Neural progenitor cell (in vitro differentiated cells): ENCODE data around the gene CELSR2. TPM values are rescaled to one million over a fixed set of nuclear protein-coding genes. Genes with fewer than 3 reads are reported as not detected.
A peak's percentile ranks its signal among the peaks of the same experiment; 100 is the strongest.

ENCODE experiments used
- DNase-seq: peaks from one replicate; pipeline ENCODE4 v3.0.0-alpha.2; 2016; ENCODE audit warnings: low spot score
- H2AFZ ChIP-seq: fragments of 200-600 bp; sonication (generic); replicated peaks from 2 replicates; pipeline ENCODE4 v1.6.1; 2016; ENCODE audit warnings: antibody characterized with exemption
- H3F3A ChIP-seq: fragments of 200-600 bp; sonication (generic); 2 replicates; pipeline ENCODE4 v1.6.1; 2016; ENCODE audit warnings: antibody characterized with exemption, low read depth
- H3K27ac ChIP-seq: fragments of 200-600 bp; sonication (generic); 2 replicates; pipeline ENCODE4 v1.5.1; 2016; ENCODE audit warnings: mild to moderate bottlenecking
- H3K27me3 ChIP-seq: fragments of 200-600 bp; sonication (generic); 2 replicates; pipeline ENCODE4 v1.6.1; 2016; ENCODE audit warnings: mild to moderate bottlenecking, moderate library complexity
- H3K36me3 ChIP-seq: fragments of 200-600 bp; sonication (generic); 2 replicates; pipeline ENCODE4 v1.5.1; 2016
- H3K4me1 ChIP-seq: fragments of 200-600 bp; sonication (generic); 2 replicates; pipeline ENCODE4 v1.6.1; 2016; ENCODE audit warnings: mixed run types
- H3K4me2 ChIP-seq: fragments of 200-600 bp; sonication (generic); 2 replicates; pipeline ENCODE4 v1.6.1; 2016
- H3K4me3 ChIP-seq: fragments of 200-600 bp; sonication (generic); 2 replicates; pipeline ENCODE4 v1.5.1; 2016
- H3K79me2 ChIP-seq: fragments of 200-600 bp; sonication (generic); 2 replicates; pipeline ENCODE4 v1.6.1; 2016; ENCODE audit warnings: low read depth
- H3K9ac ChIP-seq: fragments of 200-600 bp; sonication (generic); 2 replicates; pipeline ENCODE4 v1.6.1; 2016
- H3K9me3 ChIP-seq: fragments of 200-600 bp; sonication (generic); 2 replicates; pipeline ENCODE4 v1.5.1; 2016; ENCODE audit warnings: low read depth
- H4K20me1 ChIP-seq: fragments of 200-600 bp; sonication (generic); 2 replicates; pipeline ENCODE4 v1.6.1; 2016; ENCODE audit warnings: low read depth
- H3K27ac Mint-ChIP-seq: 3 replicates; pipeline ENCODE4 v1.8.0; 2021; ENCODE audit warnings: mixed read lengths
- H3K27me3 Mint-ChIP-seq: 2 replicates; pipeline ENCODE4 v1.8.0; 2022; ENCODE audit warnings: low read depth, mild to moderate bottlenecking, inconsistent platforms, moderate library complexity, mixed read lengths; ENCODE audit not compliant: insufficient read depth
- H3K36me3 Mint-ChIP-seq: 3 replicates; pipeline ENCODE4 v1.8.0; 2021; ENCODE audit warnings: mixed read lengths
- H3K4me1 Mint-ChIP-seq: 3 replicates; pipeline ENCODE4 v1.8.0; 2021; ENCODE audit warnings: mixed read lengths
- H3K4me3 Mint-ChIP-seq: 3 replicates; pipeline ENCODE4 v1.8.0; 2021; ENCODE audit warnings: mild to moderate bottlenecking, moderate library complexity, mixed read lengths
- H3K9me3 Mint-ChIP-seq: 3 replicates; pipeline ENCODE4 v1.8.0; 2020; ENCODE audit warnings: mixed read lengths
- EZH2 ChIP-seq: fragments of 200-600 bp; sonication (generic); IDR thresholded peaks from 2 replicates; pipeline ENCODE4 v1.6.1; 2017; ENCODE audit warnings: antibody characterized with exemption, mild to moderate bottlenecking, moderate library complexity
- EZH2phosphoT487 ChIP-seq: fragments of 200-600 bp; sonication (generic); IDR thresholded peaks from 2 replicates; pipeline ENCODE4 v1.6.1; 2017; ENCODE audit warnings: antibody characterized with exemption
- total RNA-seq: library from RNA; depleted of rRNA; stranded (reverse); fragments of >200 nt; gene quantifications from 2 replicates; pipeline ENCODE4 v1.2.3, GENCODE V29; 2015; ENCODE audit warnings: low replicate concordance
- TF ChIP-seq, protein P1 (sequence below): fragments of 200-600 bp; sonication (generic); IDR thresholded peaks from 2 replicates; pipeline ENCODE4 v1.5.1; 2017; ENCODE audit warnings: antibody characterized with exemption, mild to moderate bottlenecking

CELSR2 gene
- total RNA-seq, 1 donor from 2014 or later = 11.1 TPM

DNA sequence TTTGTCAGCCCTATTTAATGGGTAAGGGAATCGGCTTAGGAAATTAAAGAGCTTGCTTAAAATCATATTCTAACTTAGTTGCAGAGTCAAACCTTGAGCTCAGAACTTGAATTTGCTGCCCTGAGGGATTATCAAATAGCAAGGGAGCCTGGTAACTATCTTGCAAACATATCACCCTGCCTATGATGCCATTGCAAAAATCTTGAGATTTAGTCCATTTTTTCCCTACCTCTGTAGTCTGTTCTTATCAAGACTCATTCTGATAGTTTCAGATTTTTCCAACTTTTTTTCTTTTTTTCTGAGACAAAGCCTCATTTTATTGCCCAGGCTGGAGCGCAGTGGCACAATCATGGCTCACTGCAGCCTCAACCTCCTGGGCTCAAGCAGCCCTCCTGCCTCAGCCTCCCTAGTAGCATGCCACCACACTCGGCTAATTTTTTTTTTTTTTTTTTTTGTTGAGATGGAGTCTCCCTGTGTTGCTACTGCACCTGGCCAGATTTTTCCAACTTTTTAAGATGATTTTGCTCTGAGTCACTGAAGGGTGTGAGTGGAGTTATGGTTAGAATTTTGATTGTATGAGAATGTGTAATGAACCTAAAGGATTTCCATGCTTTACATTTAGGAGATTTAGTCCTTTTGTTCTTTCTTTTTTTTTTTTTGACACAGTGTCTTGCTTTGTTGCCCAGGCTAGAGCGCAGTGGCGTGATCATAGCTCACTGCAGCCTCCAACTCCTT is 23.5 kb upstream of the CELSR2 start:
- Histone ChIP-seq H3K4me1 (peaks cover 33% of the 10 kb centered on the region), H3K4me3 (no peak overlapping the region), H3K4me2 (no peak overlapping the region), H3K36me3 (peaks cover 5% of the 10 kb centered on the region), H3F3A (peaks cover 45% of the 10 kb centered on the region), H3K27ac (peak overlapping the region; percentile 9), H3K9me3 (no peaks in the 10 kb centered on the region), H3K27me3 (no peaks in the 10 kb centered on the region), H3K79me2 (peaks cover 61% of the 10 kb centered on the region), H2AFZ (no peak overlapping the region), H4K20me1 (peaks cover 10% of the 10 kb centered on the region), H3K9ac (no peak overlapping the region)
- peaks cover 47% of the 10 kb centered on the region for H3K4me1 Mint-ChIP-seq
- no peak overlapping the region for H3K4me3 Mint-ChIP-seq
- TF ChIP-seq EZH2 (no peak), EZH2phosphoT487 (no peak)
- TF ChIP-seq, protein P1, sequence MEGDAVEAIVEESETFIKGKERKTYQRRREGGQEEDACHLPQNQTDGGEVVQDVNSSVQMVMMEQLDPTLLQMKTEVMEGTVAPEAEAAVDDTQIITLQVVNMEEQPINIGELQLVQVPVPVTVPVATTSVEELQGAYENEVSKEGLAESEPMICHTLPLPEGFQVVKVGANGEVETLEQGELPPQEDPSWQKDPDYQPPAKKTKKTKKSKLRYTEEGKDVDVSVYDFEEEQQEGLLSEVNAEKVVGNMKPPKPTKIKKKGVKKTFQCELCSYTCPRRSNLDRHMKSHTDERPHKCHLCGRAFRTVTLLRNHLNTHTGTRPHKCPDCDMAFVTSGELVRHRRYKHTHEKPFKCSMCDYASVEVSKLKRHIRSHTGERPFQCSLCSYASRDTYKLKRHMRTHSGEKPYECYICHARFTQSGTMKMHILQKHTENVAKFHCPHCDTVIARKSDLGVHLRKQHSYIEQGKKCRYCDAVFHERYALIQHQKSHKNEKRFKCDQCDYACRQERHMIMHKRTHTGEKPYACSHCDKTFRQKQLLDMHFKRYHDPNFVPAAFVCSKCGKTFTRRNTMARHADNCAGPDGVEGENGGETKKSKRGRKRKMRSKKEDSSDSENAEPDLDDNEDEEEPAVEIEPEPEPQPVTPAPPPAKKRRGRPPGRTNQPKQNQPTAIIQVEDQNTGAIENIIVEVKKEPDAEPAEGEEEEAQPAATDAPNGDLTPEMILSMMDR = no peak
- H3K9me3 Mint-ChIP-seq = no peaks in the 10 kb centered on the region
- peaks cover 4% of the 10 kb centered on the region for H3K27me3 Mint-ChIP-seq
- no peak for DNase-seq
- H3K27ac Mint-ChIP-seq = peak overlapping the region; percentile 70
- peaks cover 14% of the 10 kb centered on the region for H3K36me3 Mint-ChIP-seq

DNA sequence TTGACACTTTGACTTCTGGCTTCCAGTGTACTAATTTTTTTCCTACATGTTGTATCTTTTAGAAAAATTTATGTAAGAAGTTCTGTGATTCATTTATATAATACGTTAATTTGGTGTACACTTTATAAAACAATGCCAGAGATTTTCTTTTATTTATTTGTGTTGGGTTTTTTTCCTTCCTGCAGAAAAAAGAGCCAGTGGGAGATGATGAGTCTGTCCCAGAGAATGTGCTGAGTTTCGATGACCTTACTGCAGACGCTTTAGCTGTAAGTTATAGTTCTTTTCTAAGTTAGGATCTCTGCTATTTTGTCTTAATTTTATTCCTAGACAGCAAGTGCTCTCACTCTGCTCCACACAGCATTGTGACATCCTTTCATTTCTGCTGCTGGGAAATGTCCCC is 21.2 kb upstream of the CELSR2 start:
- Histone ChIP-seq H2AFZ (no peak overlapping the region), H3K27me3 (no peaks in the 10 kb centered on the region), H3K79me2 (peaks cover 44% of the 10 kb centered on the region), H3F3A (peaks cover 54% of the 10 kb centered on the region), H3K4me2 (peak overlapping the region; percentile 76), H3K36me3 (no peaks in the 10 kb centered on the region), H3K4me3 (no peak overlapping the region), H3K9me3 (no peaks in the 10 kb centered on the region), H3K4me1 (peaks cover 43% of the 10 kb centered on the region), H4K20me1 (peaks cover 10% of the 10 kb centered on the region), H3K27ac (peak overlapping the region; percentile 94), H3K9ac (no peak overlapping the region)
- Mint-ChIP-seq H3K36me3 (peaks cover 18% of the 10 kb centered on the region), H3K27me3 (peaks cover 4% of the 10 kb centered on the region), H3K4me1 (peaks cover 53% of the 10 kb centered on the region), H3K4me3 (no peak overlapping the region), H3K27ac (peak overlapping the region; percentile 16), H3K9me3 (no peaks in the 10 kb centered on the region)
- DNase-seq = no peak
- TF ChIP-seq EZH2 (no peak), EZH2phosphoT487 (no peak)
- TF ChIP-seq, protein P1 = no peak

DNA sequence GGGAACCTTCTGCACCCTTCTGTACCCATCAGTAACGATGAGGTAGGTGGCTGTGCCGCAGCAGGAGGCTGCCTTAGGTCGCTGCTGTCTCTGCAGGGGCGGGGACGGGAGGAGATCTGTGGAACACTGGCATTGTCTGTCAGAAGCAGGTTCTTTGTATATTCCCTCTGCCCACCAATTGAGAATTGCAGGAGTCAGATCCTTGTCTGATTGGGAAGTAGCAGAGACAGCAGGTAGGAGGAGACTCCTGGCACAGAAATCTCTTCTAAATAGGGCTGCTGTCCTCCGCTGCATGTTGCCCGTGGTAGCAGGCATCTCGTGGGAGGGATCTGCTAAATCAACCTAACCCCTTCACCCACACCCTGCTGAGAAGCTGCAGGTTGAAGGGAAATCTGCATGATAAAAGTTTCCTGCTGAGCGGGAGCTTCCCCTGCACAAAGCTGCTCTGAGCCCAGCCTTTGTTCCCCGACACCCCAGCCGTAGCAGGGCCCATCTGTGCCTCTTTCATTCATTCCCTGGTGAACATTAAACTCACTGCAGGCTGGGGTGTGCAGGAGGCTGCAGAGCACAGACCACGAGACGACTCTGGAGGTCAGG is 19.7 kb upstream of the CELSR2 start:
- Histone ChIP-seq H3K79me2 (peaks cover 30% of the 10 kb centered on the region), H3F3A (peaks cover 60% of the 10 kb centered on the region), H3K36me3 (no peaks in the 10 kb centered on the region), H4K20me1 (peaks cover 10% of the 10 kb centered on the region), H3K27me3 (no peaks in the 10 kb centered on the region), H3K4me1 (peaks cover 43% of the 10 kb centered on the region), H2AFZ (no peak overlapping the region), H3K9ac (no peak overlapping the region), H3K9me3 (no peaks in the 10 kb centered on the region), H3K4me2 (peak overlapping the region; percentile 76), H3K27ac (peak overlapping the region; percentile 94), H3K4me3 (peak overlapping the region; percentile 36)
- Mint-ChIP-seq H3K27me3 (peaks cover 4% of the 10 kb centered on the region), H3K9me3 (no peaks in the 10 kb centered on the region), H3K27ac (peak overlapping the region; percentile 96), H3K4me1 (peaks cover 53% of the 10 kb centered on the region), H3K4me3 (peak overlapping the region; percentile 67), H3K36me3 (peaks cover 22% of the 10 kb centered on the region)
- TF ChIP-seq, protein P1 = no peak
- DNase-seq = peak; percentile 97
